T47D (cell line): Measurements from ENCODE around the gene CRHR1.

Experiments
- DNase-seq, 2 experiments: peaks; one replicate each; pipeline versions ENCODE4 v3.0.0 to v3.0.0-alpha.2; 2011 to 2012; ENCODE audit warnings: low read depth in 1 of 2, low spot score in 1 of 2
- JUND ChIP-seq: IDR thresholded peaks from 2 replicates; pipeline ENCODE4 v1.6.1; 2012; ENCODE audit warnings: low read depth
- in situ Hi-C: cut with HindIII; loops from 2 replicates; pipeline ENCODE4 v1.10.0; 2016; ENCODE audit warnings: low sequenced_read_pairs, low pct_unique_long_range_greater_than_20kb

CRHR1 gene

GRCh38 chr17:45750779-45751440 lies 33.2 kb upstream of the CRHR1 start:
- in situ Hi-C loops = no loop called here
- TF ChIP-seq JUND = no peak
- no peak for DNase-seq

DNA sequence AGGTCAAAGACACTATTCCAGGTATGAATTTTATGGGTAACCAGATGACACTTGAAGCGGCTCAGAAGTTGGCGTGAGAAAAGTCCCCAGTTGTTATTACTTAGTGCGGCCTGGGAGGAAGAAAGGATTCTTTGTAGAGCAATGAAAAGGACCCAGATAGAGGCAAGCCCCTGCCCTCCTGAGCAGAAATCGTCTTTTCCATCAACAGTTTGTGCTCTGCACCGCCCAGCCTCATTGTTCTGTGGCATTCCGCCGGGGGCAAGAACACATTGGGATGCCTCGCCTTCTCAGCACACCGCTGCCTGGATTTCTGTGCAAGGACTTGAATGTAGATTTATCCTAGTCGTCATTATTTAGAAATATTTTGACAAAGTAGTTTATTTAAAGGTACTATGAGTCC lies 32.7 kb upstream of the CRHR1 start:
- in situ Hi-C loops = no loop called here
- no peak for TF ChIP-seq JUND

GRCh38 chr17:45752246-45752645 lies 31.9 kb upstream of the CRHR1 start:
- in situ Hi-C loops = no loop called here

More for the DNA sequence above, 32.7 kb upstream of the CRHR1 start:
- DNase-seq = no peak

GRCh38 chr17:45753645-45754225 lies 30.4 kb upstream of the CRHR1 start:
- TF ChIP-seq JUND = no peak
- no peak for DNase-seq
- in situ Hi-C loops = no loop called here

More at GRCh38 chr17:45752246-45752645, 31.9 kb upstream of the CRHR1 start:
- no peak for TF ChIP-seq JUND
- DNase-seq = no peak

DNA sequence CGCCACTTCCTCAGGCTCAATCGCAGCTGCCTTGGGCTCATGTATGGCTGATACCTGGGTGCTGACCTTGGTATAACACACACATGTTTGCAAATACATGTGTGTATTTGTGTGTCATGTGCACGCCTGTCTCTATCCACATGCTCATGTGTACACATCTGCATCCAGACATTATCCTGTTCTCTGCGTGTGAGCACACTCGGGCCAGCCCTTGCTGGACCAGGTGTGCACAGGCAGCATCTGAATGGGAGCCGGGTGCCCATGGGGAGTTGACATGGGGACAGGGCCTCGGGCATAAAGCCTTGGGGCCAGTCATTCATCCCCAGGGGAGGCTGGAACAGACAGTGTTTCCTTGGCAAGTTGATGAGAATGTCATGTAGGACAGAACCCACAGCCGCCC lies 29.1 kb upstream of the CRHR1 start:
- DNase-seq = no peak
- TF ChIP-seq JUND = no peak
- in situ Hi-C loops = no loop called here

- in situ Hi-C loops = no loop called here
- DNase-seq = no peak
- TF ChIP-seq JUND = no peak
These were observed 27.7 kb upstream of the CRHR1 start for GRCh38 chr17:45756266-45756991.

DNA sequence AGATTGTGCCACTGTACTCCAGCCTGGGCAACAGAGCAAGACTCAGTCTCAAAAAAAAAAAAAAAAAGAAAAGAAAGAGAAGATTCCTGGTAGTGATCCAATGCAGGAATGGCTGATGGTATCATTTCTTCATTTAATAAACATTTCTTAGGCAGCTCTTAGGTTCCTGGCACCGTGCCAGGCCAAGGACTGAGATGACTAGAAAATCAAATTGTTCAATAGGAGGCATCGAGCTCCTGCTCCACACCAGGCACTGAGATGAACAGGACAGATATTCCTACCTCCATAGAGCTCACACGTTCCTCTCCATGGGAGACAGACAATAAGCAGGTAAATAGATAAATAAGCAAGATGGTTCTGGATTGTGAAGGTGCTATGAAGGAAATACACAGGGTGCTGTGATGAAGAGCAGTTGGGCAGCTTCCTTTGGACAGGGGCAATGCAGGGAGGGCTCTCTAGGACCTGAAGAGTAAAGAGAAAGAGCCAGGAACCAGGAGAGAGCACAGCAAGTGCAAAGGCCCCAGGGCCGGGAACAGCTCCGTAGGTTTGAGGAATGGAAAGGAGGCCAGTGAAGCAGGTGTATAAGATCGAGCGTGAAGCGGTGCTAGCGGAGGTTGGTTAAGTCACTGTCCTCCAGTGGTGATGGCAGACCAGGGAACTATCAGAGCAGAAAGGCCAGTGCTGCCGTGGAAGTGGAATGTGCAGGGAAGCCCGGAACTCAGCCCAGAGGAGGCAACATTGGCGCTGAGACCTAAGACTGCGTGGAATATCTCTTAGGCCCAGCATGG lies 26.5 kb upstream of the CRHR1 start:
- in situ Hi-C loops = no loop called here
- no peak for TF ChIP-seq JUND
- DNase-seq = no peak

- no peak for DNase-seq
- TF ChIP-seq JUND = no peak
- in situ Hi-C loops = no loop called here
These were observed 25.6 kb upstream of the CRHR1 start for GRCh38 chr17:45758544-45758943.

DNA sequence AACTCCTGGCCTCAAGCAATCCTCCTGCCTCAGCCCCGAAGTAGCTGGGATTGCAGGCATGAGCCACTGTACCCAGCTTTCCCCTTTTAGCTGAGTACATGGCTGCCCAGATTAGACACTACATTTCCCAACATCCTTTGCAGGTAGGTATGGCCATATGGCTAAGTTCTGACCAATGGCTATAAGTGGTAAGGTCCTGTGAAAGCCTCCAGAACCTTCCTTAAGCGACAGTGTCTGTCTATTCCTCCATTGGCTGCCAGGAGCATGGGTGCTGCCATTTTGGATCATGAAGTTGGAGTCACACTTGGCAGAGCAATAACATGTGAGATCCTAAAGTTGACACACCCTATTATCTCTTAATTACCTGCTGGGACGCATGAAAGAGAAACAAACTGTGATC lies 24.4 kb upstream of the CRHR1 start:
- in situ Hi-C loops = no loop called here
- peak in 1 of 2 experiments; percentile 74 for DNase-seq
- no peak for TF ChIP-seq JUND

GRCh38 chr17:45761957-45762565 lies 22.1 kb upstream of the CRHR1 start:
- in situ Hi-C loops = no loop called here
- TF ChIP-seq JUND = no peak
- no peak for DNase-seq

GRCh38 chr17:45763182-45763581 lies 20.9 kb upstream of the CRHR1 start:
- no peak for TF ChIP-seq JUND
- no peak for DNase-seq
- in situ Hi-C loops = no loop called here

DNA sequence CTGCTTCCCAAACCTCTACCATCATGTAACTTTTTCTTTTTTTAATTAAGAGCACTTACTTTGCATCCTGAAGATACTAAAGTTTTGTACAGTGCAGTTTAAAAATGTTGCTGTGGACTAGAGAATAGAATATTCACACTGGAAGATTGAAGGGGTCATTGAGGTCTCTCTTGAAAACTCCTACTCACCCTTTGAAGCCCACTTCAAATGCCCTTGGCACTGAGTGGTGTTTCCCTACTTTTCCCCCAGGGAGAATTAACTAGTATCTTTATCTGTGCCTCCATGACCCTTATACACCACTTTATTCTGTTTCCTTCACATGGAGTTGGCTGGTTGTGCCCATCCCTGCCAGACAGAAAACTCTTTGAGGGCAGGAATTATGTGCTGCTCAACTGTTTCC lies 19.6 kb upstream of the CRHR1 start:
- TF ChIP-seq JUND = no peak

More for the DNA sequence above, 19.6 kb upstream of the CRHR1 start:
- DNase-seq = no peak
- in situ Hi-C loops = no loop called here
